SU-DHL-6 (cell line): ENCODE measurements around the gene ZCCHC4.

ENCODE experiments used
- H2AFZ ChIP-seq: fragments of 200-600 bp; sonication (generic); 2 replicates; pipeline ENCODE4 v1.6.1; 2014; ENCODE audit warnings: low read depth, mild to moderate bottlenecking, moderate library complexity, mixed read lengths, antibody characterized with exemption, low read length; ENCODE audit not compliant: severe bottlenecking
- H3F3A ChIP-seq: fragments of 200-600 bp; shearing (Covaris generic); 2 replicates; pipeline ENCODE4 v1.6.0; 2016; ENCODE audit warnings: antibody characterized with exemption, mild to moderate bottlenecking; ENCODE audit not compliant: insufficient read depth
- H3K27ac ChIP-seq: fragments of 200-600 bp; sonication (generic); 2 replicates; pipeline ENCODE4 v1.5.1; 2016; ENCODE audit warnings: low read depth, mild to moderate bottlenecking, low read length, moderate library complexity, mixed read lengths
- H3K27me3 ChIP-seq: fragments of 200-600 bp; sonication (generic), shearing (Covaris generic); 2 replicates; pipeline ENCODE4 v1.6.0; 2014; ENCODE audit warnings: mild to moderate bottlenecking, low read length
- H3K36me3 ChIP-seq: fragments of 200-600 bp; sonication (generic); 2 replicates; pipeline ENCODE4 v1.6.1; 2014; ENCODE audit warnings: mild to moderate bottlenecking, low read length, mixed read lengths
- H3K4me2 ChIP-seq: fragments of 300-600, 200-600 bp; shearing (Covaris generic), sonication (generic); 2 replicates; pipeline ENCODE4 v1.6.0; 2014; ENCODE audit warnings: low read length, low read depth, mild to moderate bottlenecking; ENCODE audit not compliant: poor library complexity, severe bottlenecking
- H3K4me3 ChIP-seq: fragments of 200-600 bp; sonication (generic); 2 replicates; pipeline ENCODE4 v1.5.1; 2014; ENCODE audit warnings: antibody characterized with exemption, low read length, mild to moderate bottlenecking, mixed read lengths; ENCODE audit not compliant: insufficient read depth, poor library complexity, severe bottlenecking
- H3K79me2 ChIP-seq: fragments of 200-600 bp; sonication (generic); 2 replicates; pipeline ENCODE4 v1.6.1; 2014; ENCODE audit warnings: mild to moderate bottlenecking, low read length, moderate library complexity; ENCODE audit not compliant: insufficient read depth
- H3K9ac ChIP-seq: fragments of 200-600 bp; sonication (generic); 2 replicates; pipeline ENCODE4 v1.7.0; 2014; ENCODE audit warnings: mild to moderate bottlenecking, low read length
- H3K9me2 ChIP-seq: fragments of 200-600 bp; sonication (generic); replicated peaks from 2 replicates; pipeline ENCODE4 v1.6.1; 2014; ENCODE audit warnings: low read length; ENCODE audit not compliant: insufficient read depth
- H3K9me3 ChIP-seq: fragments of 200-600 bp; sonication (generic); 2 replicates; pipeline ENCODE4 v1.6.1; 2014; ENCODE audit warnings: low read length, mixed read lengths; ENCODE audit not compliant: insufficient read depth
- H4K20me1 ChIP-seq: fragments of 200-600 bp; sonication (generic); 2 replicates; pipeline ENCODE4 v1.6.1; 2014; ENCODE audit warnings: low read depth, mild to moderate bottlenecking, antibody characterized with exemption, low read length, moderate library complexity, mixed read lengths
- CTCF ChIP-seq: fragments of 200-600 bp; sonication (generic); IDR thresholded peaks from one replicate; pipeline ENCODE4 v1.5.1; 2017; ENCODE audit warnings: antibody characterized with exemption, mild to moderate bottlenecking, low read length, moderate library complexity; ENCODE audit not compliant: insufficient read depth, poor library complexity, severe bottlenecking
- EZH2phosphoT487 ChIP-seq: fragments of 200-600 bp; sonication (generic), shearing (Covaris generic); conservative IDR thresholded peaks from 2 replicates; pipeline ENCODE4 v1.6.1; 2018; ENCODE audit warnings: mild to moderate bottlenecking, antibody characterized with exemption, low read length, moderate library complexity, mixed read lengths

ZCCHC4 gene

GRCh38 chr4:25346913-25347312, 34.3 kb downstream of the ZCCHC4 start:
- Histone ChIP-seq H3K27me3 (no peaks in the 10 kb centered on the region), H2AFZ (no peak overlapping the region), H3K79me2 (no peaks in the 10 kb centered on the region), H4K20me1 (no peaks in the 10 kb centered on the region), H3K9me2 (no peaks in the 10 kb centered on the region), H3K27ac (no peak overlapping the region), H3K36me3 (no peaks in the 10 kb centered on the region; the same call in 1 of the 2 replicates), H3K9me3 (no peaks in the 10 kb centered on the region), H3K4me2 (no peak overlapping the region), H3K4me3 (no peak overlapping the region), H3K9ac (no peak overlapping the region), H3F3A (no peaks in the 10 kb centered on the region)
- TF ChIP-seq EZH2phosphoT487 (no peak), CTCF (no peak)

GRCh38 chr4:25347473-25347872, 34.9 kb downstream of the ZCCHC4 start:
- TF ChIP-seq CTCF: no peak
- TF ChIP-seq EZH2phosphoT487: no peak
- Histone ChIP-seq H3K4me2 (no peak overlapping the region), H3F3A (no peaks in the 10 kb centered on the region), H3K27ac (no peak overlapping the region), H3K27me3 (no peaks in the 10 kb centered on the region), H3K36me3 (no peaks in the 10 kb centered on the region; the same call in 1 of the 2 replicates), H4K20me1 (no peaks in the 10 kb centered on the region), H3K79me2 (no peaks in the 10 kb centered on the region), H3K9ac (no peak overlapping the region), H3K9me2 (no peaks in the 10 kb centered on the region), H2AFZ (no peak overlapping the region), H3K4me3 (no peak overlapping the region), H3K9me3 (no peaks in the 10 kb centered on the region)

- Histone ChIP-seq H3K9me2 (no peaks in the 10 kb centered on the region), H3K9ac (no peak overlapping the region), H3K4me2 (no peak overlapping the region), H2AFZ (no peak overlapping the region), H3K27me3 (no peaks in the 10 kb centered on the region), H3F3A (no peaks in the 10 kb centered on the region), H4K20me1 (no peaks in the 10 kb centered on the region), H3K27ac (no peak overlapping the region), H3K79me2 (no peaks in the 10 kb centered on the region), H3K9me3 (no peaks in the 10 kb centered on the region), H3K4me3 (no peak overlapping the region), H3K36me3 (no peaks in the 10 kb centered on the region; the same call in 1 of the 2 replicates)
- TF ChIP-seq EZH2phosphoT487: no peak
- TF ChIP-seq CTCF: no peak
Measured at GRCh38 chr4:25347971-25348370, 35.4 kb downstream of the ZCCHC4 start.
